IMR-90 (cell line): ENCODE results near the gene SEC23IP. TPM values are rescaled to one million over a fixed set of nuclear protein-coding genes. Genes with fewer than 3 reads are reported as not detected.

ENCODE experiments used
- ATAC-seq: fragments of 200-7000 bp; cut with Tn5 transposase; 2 replicates; pipeline ENCODE4 v1.9.1; 2020; ENCODE audit warnings: low read depth, mild to moderate bottlenecking, moderate library complexity
- BruUV-seq: library from RNA; stranded (reverse); fragments of 400-500 nt; replicated peaks from 2 replicates; lab custom pipeline; 2021; lab: Mats Ljungman, UMichigan
- CTCF ChIA-PET: fragments of 300-600 bp; formaldehyde crosslinking; extraction: SDS; loops from one replicate; lab custom pipeline; 2021; ENCODE audit warnings: antibody characterized with exemption; lab: Yijun Ruan, JAX
- POLR2A ChIA-PET: fragments of 300-600 bp; sonication (Branson Sonifier 250); formaldehyde crosslinking; loops from one replicate; lab custom pipeline; 2022; ENCODE audit warnings: antibody characterized with exemption; ENCODE audit not compliant: unreplicated experiment; lab: Charles Lee
- DNase-seq: peaks from one replicate; pipeline ENCODE4 v3.0.0; 2013
- H2AFZ ChIP-seq: replicated peaks from 2 replicates; pipeline ENCODE3; 2013; ENCODE audit warnings: low read length, mild to moderate bottlenecking; ENCODE audit not compliant: poor library complexity
- H2AK5ac ChIP-seq: 2 replicates; pipeline ENCODE4 v1.6.1; 2013; ENCODE audit warnings: low read depth, low read length, inconsistent platforms
- H2AK9ac ChIP-seq: replicated peaks from 2 replicates; pipeline ENCODE3; 2013; ENCODE audit warnings: mild to moderate bottlenecking, low read depth, low read length, moderate library complexity; ENCODE audit not compliant: poor library complexity
- H2BK120ac ChIP-seq: 2 replicates; pipeline ENCODE4 v1.6.1; 2013; ENCODE audit warnings: low read depth, low read length, inconsistent platforms
- H2BK15ac ChIP-seq: 3 replicates; pipeline ENCODE4 v1.6.1; 2013; ENCODE audit warnings: low read depth, low read length, inconsistent platforms
- H2BK20ac ChIP-seq: 2 replicates; pipeline ENCODE4 v1.6.1; 2013; ENCODE audit warnings: low read depth, mild to moderate bottlenecking, inconsistent platforms, low read length, moderate library complexity
- H2BK5ac ChIP-seq: 2 replicates; pipeline ENCODE4 v1.6.1; 2013; ENCODE audit warnings: mild to moderate bottlenecking, low read depth, low read length, inconsistent platforms; ENCODE audit not compliant: poor library complexity, severe bottlenecking
- H3K14ac ChIP-seq: replicated peaks from 2 replicates; pipeline ENCODE4 v1.6.1; 2013; ENCODE audit warnings: low read depth, low read length, inconsistent platforms
- H3K18ac ChIP-seq: 2 replicates; pipeline ENCODE4 v1.6.1; 2013; ENCODE audit warnings: low read depth, low read length, control low read depth
- H3K23ac ChIP-seq: 2 replicates; pipeline ENCODE4 v1.6.1; 2013; ENCODE audit warnings: low read depth, low read length, inconsistent platforms
- H3K27ac ChIP-seq: 2 replicates; pipeline ENCODE4 v1.5.1; 2013; ENCODE audit warnings: mild to moderate bottlenecking, control low read depth, low read length; ENCODE audit not compliant: insufficient read depth
- H3K27me3 ChIP-seq: 2 replicates; pipeline ENCODE4 v1.6.1; 2013; ENCODE audit warnings: low read length; ENCODE audit not compliant: control insufficient read depth, insufficient read depth
- H3K36me3 ChIP-seq: 2 replicates; pipeline ENCODE4 v1.6.1; 2013; ENCODE audit warnings: low read length, mixed read lengths; ENCODE audit not compliant: control insufficient read depth, insufficient read depth
- H3K4ac ChIP-seq: 2 replicates; pipeline ENCODE4 v1.6.1; 2013; ENCODE audit warnings: low read depth, low read length, inconsistent platforms
- H3K4me1 ChIP-seq: 2 replicates; pipeline ENCODE4 v1.6.1; 2013; ENCODE audit warnings: low read length, mixed read lengths; ENCODE audit not compliant: control insufficient read depth, insufficient read depth
- H3K4me2 ChIP-seq: 2 replicates; pipeline ENCODE4 v1.6.1; 2013; ENCODE audit warnings: low read depth, mild to moderate bottlenecking, control low read depth, low read length, moderate library complexity
- H3K4me3 ChIP-seq: 2 replicates; pipeline ENCODE4 v1.5.1; 2013; ENCODE audit warnings: low read depth, mild to moderate bottlenecking, control low read depth, low read length, moderate library complexity; ENCODE audit not compliant: insufficient read depth
- H3K56ac ChIP-seq: 2 replicates; pipeline ENCODE4 v1.6.1; 2013; ENCODE audit warnings: low read length, inconsistent platforms; ENCODE audit not compliant: insufficient read depth; ENCODE audit errors: extremely low read depth
- H3K79me1 ChIP-seq, 2 experiments: 2 replicates each; pipeline ENCODE4 v1.6.1; 2013; ENCODE audit warnings: low read length in 2 of 2, inconsistent platforms in 1 of 2, low read depth in 1 of 2
- H3K9ac ChIP-seq: 2 replicates; pipeline ENCODE4 v1.6.1; 2013; ENCODE audit warnings: low read depth, low read length, control low read depth
- H3K9me1 ChIP-seq: 2 replicates; pipeline ENCODE4 v1.6.1; 2013; ENCODE audit warnings: low read length, inconsistent platforms; ENCODE audit not compliant: insufficient read depth
- H3K9me3 ChIP-seq: 2 replicates; pipeline ENCODE4 v1.6.1; 2013; ENCODE audit warnings: low read length; ENCODE audit not compliant: control insufficient read depth, insufficient read depth
- H4K20me1 ChIP-seq: 2 replicates; pipeline ENCODE4 v1.6.1; 2013; ENCODE audit warnings: low read length, inconsistent platforms; ENCODE audit not compliant: insufficient read depth
- H4K5ac ChIP-seq: 2 replicates; pipeline ENCODE4 v1.6.1; 2013; ENCODE audit warnings: mild to moderate bottlenecking, low read depth, low read length, control low read depth
- H4K8ac ChIP-seq, 2 experiments: 2 replicates each; pipeline ENCODE4 v1.6.1; 2013; ENCODE audit warnings: low read depth in 2 of 2, low read length in 2 of 2, control low read depth in 1 of 2, inconsistent platforms in 1 of 2
- H4K91ac ChIP-seq: 2 replicates; pipeline ENCODE4 v1.6.1; 2013; ENCODE audit warnings: low read depth, low read length, inconsistent platforms; ENCODE audit not compliant: insufficient read depth
- BHLHE40 ChIP-seq: fragments of 150-350 bp; IDR thresholded peaks from 2 replicates; pipeline ENCODE4 v1.6.1; 2016; ENCODE audit warnings: mild to moderate bottlenecking, low read depth, low read length
- CEBPB ChIP-seq: IDR thresholded peaks from 2 replicates; pipeline ENCODE4 v1.6.1; 2012; ENCODE audit warnings: low read depth, low read length, improper control_type of control experiment
- MXI1 ChIP-seq: IDR thresholded peaks from 2 replicates; pipeline ENCODE4 v1.6.1; 2012; ENCODE audit warnings: low read depth, mild to moderate bottlenecking, low read length, moderate library complexity, borderline replicate concordance
- WGBS, 2 experiments: methylation state at CpG; one replicate each; pipeline versions ENCODE4 v1.1.5 to v1.1.7; 2013; ENCODE audit warnings: missing lambda C conversion rate in 2 of 2; ENCODE audit not compliant: insufficient read length in 1 of 2; ENCODE audit errors: extremely low coverage in 2 of 2; 5-methylcytosine and 5-hydroxymethylcytosine counted together
- dilution Hi-C: fragments of 300-500 bp; cut with HindIII; formaldehyde crosslinking; loops from one replicate; pipeline ENCODE4 v1.14.3; 2018; ENCODE audit warnings: low sequenced_read_pairs; ENCODE audit not compliant: unreplicated experiment
- in situ Hi-C: fragments of 300-500 bp; cut with MboI; formaldehyde crosslinking; loops from 3 replicates; pipeline ENCODE4 v1.14.3; 2019; ENCODE audit warnings: low sequenced_read_pairs, inconsistent platforms, mixed read lengths
- intact Hi-C: fragments of 100-400 bp; cut with micrococcal nuclease; formaldehyde crosslinking; loops from 2 replicates; pipeline ENCODE4 v1.10.0; 2022
- polyA plus RNA-seq, 3 experiments: library from polyadenylated mRNA; depleted of rRNA; stranded (reverse); fragments of >200 nt; gene quantifications; 2 replicates each; pipeline ENCODE4 v1.2.3, GENCODE V29; 2012; ENCODE audit warnings: low replicate concordance in 1 of 3
- total RNA-seq: library from RNA; depleted of rRNA; stranded (reverse); fragments of >200 nt; gene quantifications from 2 replicates; pipeline ENCODE4 v1.2.3, GENCODE V29; 2012

The SEC23IP gene
- total and polyA plus RNA-seq, 2 of the 4 experiments (the other 2 are of a cell fraction), result 37.4 to 39.8 TPM

DNA sequence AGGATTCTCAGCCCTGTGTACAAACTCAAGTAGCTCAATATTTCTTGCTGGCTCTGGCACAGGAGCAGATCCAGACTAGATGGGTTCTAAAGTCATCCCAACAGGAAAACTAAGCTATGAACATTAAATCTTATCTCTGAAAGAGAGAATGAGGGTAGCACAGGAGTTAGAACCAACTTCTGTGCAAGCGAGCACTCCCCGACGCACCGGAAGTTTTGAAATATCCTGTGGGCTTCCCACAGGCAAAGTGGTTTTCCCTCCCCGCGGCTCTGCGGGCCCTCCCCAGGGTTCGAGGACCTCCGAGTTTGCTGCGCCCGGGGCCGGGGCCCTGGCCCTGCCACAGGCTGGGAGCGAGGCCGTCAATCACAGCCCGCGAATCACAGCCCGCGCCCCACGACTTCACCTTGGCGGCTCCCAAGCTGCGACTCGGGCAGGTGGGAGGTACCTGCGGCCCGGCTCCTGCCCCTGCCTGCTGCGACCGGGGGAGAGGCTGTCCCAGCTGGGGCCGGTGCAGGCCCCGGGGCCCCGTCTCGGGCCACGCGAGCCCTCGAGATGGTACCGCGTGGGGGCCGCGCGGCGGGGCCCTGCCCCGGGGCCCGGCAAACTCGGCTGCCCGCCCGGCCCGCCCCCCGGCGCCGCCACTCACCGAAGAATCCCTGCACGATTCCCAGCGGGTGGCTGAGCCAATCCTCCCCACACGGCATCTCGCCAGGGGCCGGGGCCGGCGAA lies 20.5 kb upstream of the SEC23IP start:
- WGBS, 2 experiments, result 0% methylated on average over 13 of the region's 56 CpGs; no CpG with 5 or more reads in 1 of the 2 experiments
- H2BK20ac ChIP-seq, result no peak overlapping the region
- H3K9me3 ChIP-seq, result no peaks in the 10 kb centered on the region
- peak overlapping the region; percentile 80 for H3K27ac ChIP-seq
- H3K9ac ChIP-seq, result peak overlapping the region; percentile 91
- dilution Hi-C loops (no loop called here), intact Hi-C loops (no loop called here), in situ Hi-C loops (loop anchor here (25.0 kb wide), 1 partner anchor 685 kb away; the partner anchor contains the start of gene PRDX3)
- peak overlapping the region; percentile 22; the same call in 1 of the 2 replicates for H4K91ac ChIP-seq
- H2AK5ac ChIP-seq, result no peak overlapping the region
- peaks cover 2% of the 10 kb centered on the region; the same call in 1 of the 2 replicates for H3K4me1 ChIP-seq
- DNase-seq, result peak; percentile 28
- ChIA-PET POLR2A (no interaction called here), CTCF (interaction anchor here (0.6 to 2.2 kb wide), 2 partner anchors 121 to 760 kb away, joined by 8 to 14 read pairs; no protein-coding TSS in a partner anchor)
- peak; percentile 30 for ATAC-seq
- H3K27me3 ChIP-seq, result no peaks in the 10 kb centered on the region
- peak overlapping the region; percentile 73 for H2BK5ac ChIP-seq
- peak overlapping the region; percentile 86 for H2AFZ ChIP-seq
- H3K4me2 ChIP-seq, result peak overlapping the region; percentile 95
- H3K36me3 ChIP-seq, result no peaks in the 10 kb centered on the region
- no peak overlapping the region for H2BK15ac ChIP-seq
- peaks cover 6 to 21% of the 10 kb centered on the region in 2 experiments; a peak in 2 of 4 replicates for H3K79me1 ChIP-seq
- H3K56ac ChIP-seq, result peak overlapping the region; percentile 69
- H2BK120ac ChIP-seq, result no peak overlapping the region
- H3K14ac ChIP-seq, result peak overlapping the region; percentile 41
- BruUV-seq, result no TSS peak
- peak overlapping the region; percentile 65; the same call in 1 of the 2 replicates for H4K5ac ChIP-seq
- H3K4me3 ChIP-seq, result peak overlapping the region; percentile 55
- H4K20me1 ChIP-seq, result peaks cover 43% of the 10 kb centered on the region
- H3K4ac ChIP-seq, result peak overlapping the region; percentile 51
- H3K18ac ChIP-seq, result no peak overlapping the region
- H3K9me1 ChIP-seq, result peaks cover 6% of the 10 kb centered on the region; the same call in 1 of the 2 replicates
- peak overlapping the region; percentile 82 for H2AK9ac ChIP-seq
- 0 out of 2 replicates have a peak, but pooled peaks have one; percentile 10 for TF ChIP-seq MXI1
- no peak for TF ChIP-seq BHLHE40
- TF ChIP-seq CEBPB, result peak; percentile 43; the same call in 1 of the 2 replicates
- peak overlapping the region; percentile 62 to 83; a peak in 2 of 4 replicates for H4K8ac ChIP-seq
- H3K23ac ChIP-seq, result peak overlapping the region; percentile 88
